SK-N-SH (cell line): ENCODE measurements around the gene SH3BGRL2. TPM values are rescaled to one million over a fixed set of nuclear protein-coding genes. Genes with fewer than 3 reads are reported as not detected.
A peak's percentile ranks its signal among the peaks of the same experiment; 100 is the strongest.

Experiments used
- CTCF ChIA-PET: fragments of 300-600, 350-600 bp; formaldehyde crosslinking; extraction: SDS; loops from one replicate; lab custom pipeline; 2021; lab: Yijun Ruan, JAX
- POLR2A ChIA-PET: fragments of 350-600 bp; sonication (Branson Sonifier 250); formaldehyde crosslinking; extraction: SDS; loops from one replicate; lab custom pipeline; 2020; ENCODE audit warnings: antibody characterized with exemption, inconsistent platforms; lab: Yijun Ruan, JAX
- DNase-seq: peaks from one replicate; pipeline ENCODE4 v3.0.0; 2012
- H2AFZ ChIP-seq: fragments of 200-600 bp; sonication (generic); 2 replicates; pipeline ENCODE4 v1.8.1; 2016; ENCODE audit warnings: antibody characterized with exemption, mild to moderate bottlenecking, low read depth
- H3F3A ChIP-seq: fragments of 200-600 bp; sonication (generic); replicated peaks from 2 replicates; pipeline ENCODE3; 2016; ENCODE audit warnings: antibody characterized with exemption, mild to moderate bottlenecking; ENCODE audit not compliant: insufficient read depth
- H3K27ac ChIP-seq, 2 experiments: fragments of 200-500 bp in 1 of 2; fragments of 200-600 bp in 1 of 2; sonication (Bioruptor generic) in 1 of 2; sonication (generic), shearing (Covaris generic) in 1 of 2; 2 replicates each; pipeline versions ENCODE4 v1.5.1 to v1.6.1; 2014 to 2016; ENCODE audit warnings: low read depth in 2 of 2, inconsistent platforms in 1 of 2, low read length in 1 of 2, mild to moderate bottlenecking in 1 of 2, mixed read lengths in 1 of 2
- H3K27me3 ChIP-seq: fragments of 200-600 bp; sonication (generic), shearing (Covaris generic); 2 replicates; pipeline ENCODE4 v1.6.1; 2016; ENCODE audit warnings: mixed run types; ENCODE audit not compliant: insufficient read depth
- H3K36me3 ChIP-seq, 2 experiments: fragments of 200-500 bp in 1 of 2; fragments of 200-600 bp in 1 of 2; sonication (Bioruptor generic) in 1 of 2; sonication (generic) in 1 of 2; replicated peaks in 1 of 2; 2 replicates each; pipeline versions ENCODE3 to v1.5.1; 2014 to 2016; ENCODE audit warnings: low read length in 1 of 2, mild to moderate bottlenecking in 1 of 2; ENCODE audit not compliant: insufficient read depth in 2 of 2, control insufficient read depth in 1 of 2
- H3K4me1 ChIP-seq, 2 experiments: fragments of 200-500 bp in 1 of 2; fragments of 200-600 bp in 1 of 2; sonication (Bioruptor generic) in 1 of 2; sonication (generic), shearing (Covaris generic) in 1 of 2; 2 replicates each; pipeline versions ENCODE4 v1.5.1 to v1.6.1; 2014 to 2016; ENCODE audit warnings: low read depth in 1 of 2, low read length in 1 of 2, mixed run types in 1 of 2; ENCODE audit not compliant: insufficient read depth in 2 of 2, control insufficient read depth in 1 of 2
- H3K4me2 ChIP-seq: fragments of 200-600 bp; sonication (generic), shearing (Covaris generic); 2 replicates; pipeline ENCODE4 v1.6.1; 2017; ENCODE audit warnings: mixed run types
- H3K4me3 ChIP-seq, 2 experiments: fragments of 200-500 bp in 1 of 2; fragments of 200-600 bp in 1 of 2; sonication (Bioruptor generic) in 1 of 2; sonication (generic), shearing (Covaris generic) in 1 of 2; 2 replicates each; pipeline versions ENCODE4 v1.5.1 to v1.8.1; 2014 to 2016; ENCODE audit warnings: low read depth in 2 of 2, inconsistent platforms in 1 of 2, low read length in 1 of 2, mild to moderate bottlenecking in 1 of 2, mixed read lengths in 1 of 2, moderate library complexity in 1 of 2
- H3K79me2 ChIP-seq: fragments of 200-600 bp; sonication (generic); 2 replicates; pipeline ENCODE4 v1.8.1; 2017; ENCODE audit warnings: mild to moderate bottlenecking; ENCODE audit not compliant: insufficient read depth
- H3K9ac ChIP-seq: fragments of 200-600 bp; sonication (generic); 2 replicates; pipeline ENCODE4 v1.6.1; 2017; ENCODE audit warnings: mixed run types
- H3K9me2 ChIP-seq: fragments of 200-600 bp; sonication (generic); 2 replicates; pipeline ENCODE4 v1.6.1; 2017; ENCODE audit warnings: mixed run types
- H3K9me3 ChIP-seq: fragments of 200-600 bp; sonication (generic); 2 replicates; pipeline ENCODE4 v1.6.1; 2017; ENCODE audit warnings: mixed run types, mild to moderate bottlenecking, moderate library complexity
- H4K20me1 ChIP-seq: fragments of 200-600 bp; sonication (generic); 2 replicates; pipeline ENCODE4 v1.6.1; 2017; ENCODE audit warnings: mild to moderate bottlenecking, mixed run types; ENCODE audit not compliant: insufficient read depth
- CHD2 ChIP-seq: fragments of 150-350 bp; IDR thresholded peaks from 2 replicates; pipeline ENCODE4 v1.6.1; 2018; ENCODE audit warnings: low read length; ENCODE audit not compliant: partially characterized antibody
- CTCF ChIP-seq: fragments of 200-600 bp; sonication (generic); IDR thresholded peaks from 2 replicates; pipeline ENCODE4 v1.6.1; 2017; ENCODE audit warnings: antibody characterized with exemption, mild to moderate bottlenecking, moderate library complexity
- ELF1 ChIP-seq: IDR thresholded peaks from 2 replicates; pipeline ENCODE4 v1.4.0; 2012
- EP300 ChIP-seq, 2 experiments: IDR thresholded peaks; 2 replicates each; pipeline versions ENCODE4 v1.4.0 to v1.6.1; 2012; ENCODE audit warnings: borderline replicate concordance in 1 of 2, low read depth in 1 of 2, low read length in 1 of 2
- FOXJ3 ChIP-seq: sonication (generic); formaldehyde crosslinking; IDR thresholded peaks from 2 replicates; pipeline ENCODE4 v1.5.1; 2020; ENCODE audit warnings: mild to moderate bottlenecking, missing genetic modification reagents
- GABPA ChIP-seq: IDR thresholded peaks from 2 replicates; pipeline ENCODE4 v1.4.0; 2012; ENCODE audit warnings: low read depth, mild to moderate bottlenecking
- MXI1 ChIP-seq: IDR thresholded peaks from 2 replicates; pipeline ENCODE4 v1.6.1; 2012; ENCODE audit warnings: mild to moderate bottlenecking, low read depth, low read length, improper control_type of control experiment
- POLR2AphosphoS5 ChIP-seq: IDR thresholded peaks from 2 replicates; pipeline ENCODE4 v1.6.1; 2012; ENCODE audit warnings: low read depth, low read length
- RCOR1 ChIP-seq: fragments of 150-350 bp; IDR thresholded peaks from 2 replicates; pipeline ENCODE4 v1.6.1; 2017; ENCODE audit warnings: antibody characterized with exemption, low read length
- RFX5 ChIP-seq: IDR thresholded peaks from 2 replicates; pipeline ENCODE4 v1.6.1; 2012; ENCODE audit warnings: mild to moderate bottlenecking, improper control_type of control experiment, low read length
- SIN3A ChIP-seq: IDR thresholded peaks from 2 replicates; pipeline ENCODE4 v1.6.1; 2012; ENCODE audit warnings: low read depth, mild to moderate bottlenecking, low read length, moderate library complexity, borderline replicate concordance
- SMC3 ChIP-seq: IDR thresholded peaks from 2 replicates; pipeline ENCODE4 v1.6.1; 2012; ENCODE audit warnings: low read depth, low read length, improper control_type of control experiment
- TAF1 ChIP-seq: IDR thresholded peaks from 2 replicates; pipeline ENCODE4 v1.6.1; 2012; ENCODE audit warnings: low read depth, mild to moderate bottlenecking, low read length, moderate library complexity, borderline replicate concordance
- TEAD4 ChIP-seq: IDR thresholded peaks from 2 replicates; pipeline ENCODE4 v1.4.0; 2012; ENCODE audit warnings: mild to moderate bottlenecking, borderline replicate concordance; ENCODE audit not compliant: insufficient read depth
- YY1 ChIP-seq: IDR thresholded peaks from 2 replicates; pipeline ENCODE4 v1.4.0; 2012; ENCODE audit warnings: low read depth, mild to moderate bottlenecking
- ZBTB33 ChIP-seq: IDR thresholded peaks from 2 replicates; pipeline ENCODE4 v1.4.0; 2012; ENCODE audit warnings: low read depth, borderline replicate concordance
- WGBS: methylation state at CpG from one replicate; pipeline ENCODE4 v1.1.6; 2017; ENCODE audit warnings: low lambda C conversion rate; 5-methylcytosine and 5-hydroxymethylcytosine counted together
- polyA plus RNA-seq, 3 experiments: library from polyadenylated mRNA; depleted of rRNA; stranded (reverse); fragments of >200 nt; gene quantifications; 2 replicates each; pipeline ENCODE4 v1.2.3, GENCODE V29; 2012

SH3BGRL2 gene
- polyA plus RNA-seq, 1 of the 3 experiments (the other 2 are of a cell fraction): 1.4 TPM

- TF ChIP-seq CTCF (no peak), CHD2 (no peak), POLR2AphosphoS5 (no peak), RFX5 (no peak), ELF1 (no peak), EP300 (IDR thresholded peaks at IDR 0.05; ENCODE audit: borderline replicate concordance in 1 of 2, low read depth in 1 of 2, low read length in 1 of 2) (no peak), SIN3A (no peak), YY1 (no peak), SMC3 (no peak)
These were observed 30.8 kb upstream of the SH3BGRL2 start (continued) for GRCh38 chr6:79600313-79600712.

GRCh38 chr6:79600812-79601609 is 30.1 kb upstream of the SH3BGRL2 start:
- POLR2A ChIA-PET: no interaction called here
- H3K36me3 ChIP-seq: no peaks in the 10 kb centered on the region
- H2AFZ ChIP-seq: no peak overlapping the region
- no peak for DNase-seq
- no peaks in the 10 kb centered on the region for H3K9me3 ChIP-seq
- H3K4me1 ChIP-seq: peaks cover 0 to 1% of the 10 kb centered on the region in 2 experiments; a peak in 2 of 4 replicates
- WGBS: 54% methylated on average over 3 of the region's 3 CpGs
- no peak overlapping the region for H3K9ac ChIP-seq
- no peaks in the 10 kb centered on the region for H3K27me3 ChIP-seq
- H3F3A ChIP-seq: no peaks in the 10 kb centered on the region
- 0 out of 2 replicates have a peak overlapping the region, but pooled peaks have one; percentile 42 for H3K4me2 ChIP-seq
- CTCF ChIA-PET: interaction anchor here (0.7 to 2.9 kb wide), 3 partner anchors 30 to 269 kb away, joined by 3 to 17 read pairs (median 5); no protein-coding TSS in a partner anchor
- no peaks in the 10 kb centered on the region for H3K79me2 ChIP-seq
- TF ChIP-seq RCOR1: no peak
- TF ChIP-seq FOXJ3 (CRISPR knock-in tag): no peak
- TF ChIP-seq MXI1: no peak
- no peak for TF ChIP-seq TEAD4
- no peak for TF ChIP-seq GABPA
- no peak for TF ChIP-seq ELF1
- TF ChIP-seq TAF1: no peak
- no peak overlapping the region for H3K4me3 ChIP-seq
- H4K20me1 ChIP-seq: no peaks in the 10 kb centered on the region
- no peak overlapping the region for H3K27ac ChIP-seq
- H3K9me2 ChIP-seq: no peaks in the 10 kb centered on the region

GRCh38 chr6:79602859-79603258 is 28.3 kb upstream of the SH3BGRL2 start:
- H3K4me2 ChIP-seq: no peak overlapping the region
- H3K4me3 ChIP-seq: no peak overlapping the region
- no peaks in the 10 kb centered on the region for H3K36me3 ChIP-seq
- H3K79me2 ChIP-seq: no peaks in the 10 kb centered on the region
- no peak overlapping the region for H3K9ac ChIP-seq
- no peak for TF ChIP-seq ZBTB33
- H3K9me2 ChIP-seq: no peaks in the 10 kb centered on the region
- peaks cover 0 to 2% of the 10 kb centered on the region in 2 experiments; a peak in 2 of 4 replicates for H3K4me1 ChIP-seq
- no peaks in the 10 kb centered on the region for H3F3A ChIP-seq
- H3K9me3 ChIP-seq: no peaks in the 10 kb centered on the region
- no peak overlapping the region for H3K27ac ChIP-seq
- POLR2A ChIA-PET: no interaction called here
- CTCF ChIA-PET: no interaction called here
- DNase-seq: no peak
- H4K20me1 ChIP-seq: no peaks in the 10 kb centered on the region
- H2AFZ ChIP-seq: no peak overlapping the region
- no peaks in the 10 kb centered on the region for H3K27me3 ChIP-seq
